ENCODE measurements around the gene TRPC6.

GRCh38 chr11:101482556-101483124, 101.2 kb downstream of the TRPC6 start:
- TF ChIP-seq CTCF (IDR thresholded peaks at IDR 0.05) (no peak), POLR2A (IDR thresholded peaks at IDR 0.05) (no peak)
